Activated naive CD4-positive, alpha-beta T cell treated with anti-CD3 and anti-CD28 coated beads, Interleukin-2, amount 50 U/mL, for 72 hours (primary cell): Measurements from ENCODE around the gene LRRN1. TPM values are rescaled to one million over a fixed set of nuclear protein-coding genes. Genes with fewer than 3 reads are reported as not detected.
"Not testable (repeated sequence)": the region's sequence is repeated elsewhere in the genome, so short reads cannot be mapped to it uniquely, and the experiment has no call there.

Experiments used
- ATAC-seq, 2 donors: fragments of 150-1000 bp; cut with Tn5 transposase; 2 replicates each; pipeline ENCODE4 v1.10.0; 2021; ENCODE audit warnings: mild to moderate bottlenecking in 2 of 2, moderate library complexity in 2 of 2
- DNase-seq, 2 donors: peaks; one replicate each; pipeline ENCODE4 v3.0.0; 2021 to 2022; ENCODE audit warnings: low spot score in 2 of 2
- H3K27ac Mint-ChIP-seq, 2 donors: one replicate each; pipeline ENCODE4 v1.8.0; 2022; ENCODE audit warnings: mild to moderate bottlenecking in 2 of 2, mixed read lengths in 2 of 2
- H3K36me3 Mint-ChIP-seq, 2 donors: one replicate each; pipeline ENCODE4 v1.8.0; 2022; ENCODE audit warnings: mixed read lengths in 2 of 2
- H3K9me3 Mint-ChIP-seq, 2 donors: one replicate each; pipeline ENCODE4 v1.8.0; 2022; ENCODE audit warnings: mixed read lengths in 2 of 2
- total RNA-seq, 2 donors: library from RNA; stranded (reverse); gene quantifications; one replicate each; pipeline ENCODE4 v1.2.3, GENCODE V29; 2022

Gene LRRN1
- total RNA-seq, 2 donors from 2014 or later = 0.16 to 0.45 TPM

- Mint-ChIP-seq H3K9me3 (no peaks in the 10 kb centered on the region), H3K36me3 (peaks cover 0 to 16% of the 10 kb centered on the region in 2 donors), H3K27ac (no peak overlapping the region)
- DNase-seq = no peak
- ATAC-seq = no peak
These were observed 1.7 kb downstream of the LRRN1 start for GRCh38 chr3:3800685-3801493.

- Mint-ChIP-seq H3K9me3 (no peaks in the 10 kb centered on the region), H3K36me3 (peaks cover 0 to 16% of the 10 kb centered on the region in 2 donors), H3K27ac (no peak overlapping the region)
- no peak for DNase-seq
- no peak for ATAC-seq
These were observed 2.2 kb downstream of the LRRN1 start for GRCh38 chr3:3801494-3801841.

GRCh38 chr3:3802046-3802445, 2.8 kb downstream of the LRRN1 start:
- no peak for ATAC-seq
- DNase-seq = no peak
- Mint-ChIP-seq H3K27ac (no peak overlapping the region), H3K36me3 (peaks cover 0 to 16% of the 10 kb centered on the region in 2 donors), H3K9me3 (no peaks in the 10 kb centered on the region)

GRCh38 chr3:3804560-3804959, 5.3 kb downstream of the LRRN1 start:
- Mint-ChIP-seq H3K27ac (no peak overlapping the region), H3K9me3 (no peaks in the 10 kb centered on the region), H3K36me3 (peaks cover 0 to 5% of the 10 kb centered on the region in 2 donors)
- ATAC-seq (no peak), DNase-seq (no peak)

GRCh38 chr3:3806092-3806491, 6.9 kb downstream of the LRRN1 start:
- no peak for DNase-seq
- H3K9me3 Mint-ChIP-seq = no peaks in the 10 kb centered on the region
- ATAC-seq = no peak
- H3K36me3 Mint-ChIP-seq = peaks cover 0 to 4% of the 10 kb centered on the region in 2 donors
- H3K27ac Mint-ChIP-seq = no peak overlapping the region

- H3K36me3 Mint-ChIP-seq = no peaks in the 10 kb centered on the region
- no peaks in the 10 kb centered on the region for H3K9me3 Mint-ChIP-seq
- H3K27ac Mint-ChIP-seq = no peak overlapping the region
- no peak for ATAC-seq
- no peak for DNase-seq
These were observed 7.6 kb downstream of the LRRN1 start for GRCh38 chr3:3806856-3807255.

- DNase-seq = no peak
- no peak for ATAC-seq
- Mint-ChIP-seq H3K27ac (no peak overlapping the region), H3K9me3 (no peaks in the 10 kb centered on the region), H3K36me3 (no peaks in the 10 kb centered on the region)
These were observed 13.8 kb downstream of the LRRN1 start for GRCh38 chr3:3813013-3813412.

- H3K27ac Mint-ChIP-seq = no peak overlapping the region
- DNase-seq (no peak), ATAC-seq (no peak)
- H3K9me3 Mint-ChIP-seq = no peaks in the 10 kb centered on the region
- no peaks in the 10 kb centered on the region for H3K36me3 Mint-ChIP-seq
These were observed 16.0 kb downstream of the LRRN1 start for GRCh38 chr3:3815206-3815605.

- no peaks in the 10 kb centered on the region for H3K9me3 Mint-ChIP-seq
- H3K36me3 Mint-ChIP-seq = no peaks in the 10 kb centered on the region
- ATAC-seq (no peak), DNase-seq (no peak)
- no peak overlapping the region for H3K27ac Mint-ChIP-seq
These were observed 16.8 kb downstream of the LRRN1 start for GRCh38 chr3:3816034-3816433.

GRCh38 chr3:3817865-3818264, 18.6 kb downstream of the LRRN1 start:
- Mint-ChIP-seq H3K9me3 (no peaks in the 10 kb centered on the region), H3K36me3 (no peaks in the 10 kb centered on the region), H3K27ac (no peak overlapping the region)
- ATAC-seq (no peak), DNase-seq (no peak)

- H3K36me3 Mint-ChIP-seq = no peaks in the 10 kb centered on the region
- H3K27ac Mint-ChIP-seq = no peak overlapping the region
- ATAC-seq (no peak), DNase-seq (no peak)
- H3K9me3 Mint-ChIP-seq = no peaks in the 10 kb centered on the region
These were observed 22.5 kb downstream of the LRRN1 start for GRCh38 chr3:3821777-3822176.

- no peak for ATAC-seq
- no peaks in the 10 kb centered on the region for H3K9me3 Mint-ChIP-seq
- H3K36me3 Mint-ChIP-seq = no peaks in the 10 kb centered on the region
- H3K27ac Mint-ChIP-seq = no peak overlapping the region
- DNase-seq = no peak
These were observed 25.8 kb downstream of the LRRN1 start for GRCh38 chr3:3825035-3825434.

- DNase-seq (no peak), ATAC-seq (no peak)
- H3K9me3 Mint-ChIP-seq = no peaks in the 10 kb centered on the region
- no peaks in the 10 kb centered on the region for H3K36me3 Mint-ChIP-seq
- no peak overlapping the region for H3K27ac Mint-ChIP-seq
These were observed 27.3 kb downstream of the LRRN1 start for GRCh38 chr3:3826521-3826920.

- Mint-ChIP-seq H3K9me3 (no peaks in the 10 kb centered on the region), H3K27ac (no peak overlapping the region), H3K36me3 (no peaks in the 10 kb centered on the region)
- no peak for DNase-seq
- no peak for ATAC-seq
These were observed 27.9 kb downstream of the LRRN1 start for GRCh38 chr3:3827111-3827510.

- ATAC-seq, H3K27ac Mint-ChIP-seq, H3K36me3 Mint-ChIP-seq: not testable (repeated sequence)
These were observed 29.2 kb downstream of the LRRN1 start for GRCh38 chr3:3828417-3828816.

GRCh38 chr3:3836845-3837244, 37.6 kb downstream of the LRRN1 start:
- ATAC-seq (no peak), DNase-seq (no peak)
- peaks cover 16 to 28% of the 10 kb centered on the region in 2 donors for H3K9me3 Mint-ChIP-seq
- no peak overlapping the region for H3K27ac Mint-ChIP-seq
- peaks cover 10 to 17% of the 10 kb centered on the region in 2 donors for H3K36me3 Mint-ChIP-seq

More at GRCh38 chr3:3828417-3828816, 29.2 kb downstream of the LRRN1 start:
- not testable (repeated sequence) for H3K9me3 Mint-ChIP-seq, DNase-seq

GRCh38 chr3:3842356-3842755, 43.1 kb downstream of the LRRN1 start:
- no peak for DNase-seq
- ATAC-seq = no peak
- H3K9me3 Mint-ChIP-seq = peaks cover 8 to 14% of the 10 kb centered on the region in 2 donors
- H3K36me3 Mint-ChIP-seq = peaks cover 0 to 5% of the 10 kb centered on the region in 2 donors
- no peak overlapping the region for H3K27ac Mint-ChIP-seq
